WI38 (cell line): ENCODE results near the gene MED22.

Experiments
- H3K4me3 ChIP-seq: 2 replicates; pipeline ENCODE4 v1.5.1; 2011; ENCODE audit warnings: low read depth, mild to moderate bottlenecking, control low read depth, low read length
- CTCF ChIP-seq: IDR thresholded peaks from 2 replicates; pipeline ENCODE4 v1.5.1; 2012; ENCODE audit warnings: low read depth, mild to moderate bottlenecking, control low read depth, low read length

The MED22 gene

GRCh38 chr9:133307301-133307700 is 40.6 kb downstream of the MED22 start:
- no peak overlapping the region for H3K4me3 ChIP-seq
- TF ChIP-seq CTCF: no peak

- H3K4me3 ChIP-seq: no peak overlapping the region
- TF ChIP-seq CTCF: no peak
Observed at GRCh38 chr9:133306242-133307204, 41.4 kb downstream of the MED22 start.

- TF ChIP-seq CTCF: no peak
- no peak overlapping the region for H3K4me3 ChIP-seq
Observed at GRCh38 chr9:133305731-133306130, 42.2 kb downstream of the MED22 start.

GRCh38 chr9:133304477-133305377 is 43.2 kb downstream of the MED22 start:
- no peak for TF ChIP-seq CTCF
- no peak overlapping the region for H3K4me3 ChIP-seq

GRCh38 chr9:133304158-133304470 is 43.8 kb downstream of the MED22 start:
- no peak for TF ChIP-seq CTCF

GRCh38 chr9:133303266-133304157 is 44.4 kb downstream of the MED22 start:
- TF ChIP-seq CTCF: no peak
- no peak overlapping the region for H3K4me3 ChIP-seq

More at GRCh38 chr9:133304158-133304470, 43.8 kb downstream of the MED22 start:
- H3K4me3 ChIP-seq: no peak overlapping the region
